ENCODE data around the gene TMEM132D. TPM values are rescaled to one million over a fixed set of nuclear protein-coding genes. Genes with fewer than 3 reads are reported as not detected.

The TMEM132D gene
- total RNA-seq, 1 experiment from 2014 or later = 1.4 TPM

DNA sequence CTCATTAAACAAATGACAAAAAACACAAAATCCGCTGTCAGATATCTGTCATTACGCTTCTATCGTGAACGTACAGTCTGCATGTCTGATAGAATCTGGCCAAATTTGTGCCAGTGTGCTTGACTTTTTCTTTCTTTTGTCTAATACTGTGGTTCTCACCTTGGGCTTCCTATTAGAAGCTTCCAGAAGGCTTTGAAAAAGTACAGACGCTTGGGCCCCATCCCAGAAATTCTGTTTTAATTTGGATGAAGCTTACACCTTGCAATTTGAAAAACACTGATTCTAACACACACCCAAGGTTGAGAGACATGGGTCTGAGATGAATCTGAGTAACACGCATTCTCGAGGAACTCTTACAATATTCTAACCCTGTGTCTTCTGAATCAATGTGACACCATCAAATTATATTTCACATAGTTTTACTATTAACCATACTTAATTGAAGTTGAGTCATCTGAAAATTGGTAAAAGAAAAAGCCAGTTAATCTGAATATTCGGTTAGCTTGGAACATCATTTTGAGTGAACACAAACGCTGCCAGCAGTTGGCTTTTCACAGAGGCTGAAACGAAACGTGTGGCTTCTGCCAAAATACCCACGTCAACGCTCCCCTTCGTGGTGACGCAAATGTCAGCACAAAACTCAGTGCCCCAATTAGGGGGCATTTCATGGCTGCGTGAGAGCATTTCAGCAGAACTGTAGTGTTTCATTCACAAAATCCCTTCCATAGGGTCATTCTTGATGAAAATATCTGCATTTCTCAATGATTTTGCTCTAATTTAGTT, 420.5 kb downstream of the TMEM132D start (continued):
- TF ChIP-seq, protein P1, sequence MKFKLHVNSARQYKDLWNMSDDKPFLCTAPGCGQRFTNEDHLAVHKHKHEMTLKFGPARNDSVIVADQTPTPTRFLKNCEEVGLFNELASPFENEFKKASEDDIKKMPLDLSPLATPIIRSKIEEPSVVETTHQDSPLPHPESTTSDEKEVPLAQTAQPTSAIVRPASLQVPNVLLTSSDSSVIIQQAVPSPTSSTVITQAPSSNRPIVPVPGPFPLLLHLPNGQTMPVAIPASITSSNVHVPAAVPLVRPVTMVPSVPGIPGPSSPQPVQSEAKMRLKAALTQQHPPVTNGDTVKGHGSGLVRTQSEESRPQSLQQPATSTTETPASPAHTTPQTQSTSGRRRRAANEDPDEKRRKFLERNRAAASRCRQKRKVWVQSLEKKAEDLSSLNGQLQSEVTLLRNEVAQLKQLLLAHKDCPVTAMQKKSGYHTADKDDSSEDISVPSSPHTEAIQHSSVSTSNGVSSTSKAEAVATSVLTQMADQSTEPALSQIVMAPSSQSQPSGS (CRISPR knock-in tag; IDR thresholded peaks at IDR 0.05; ENCODE audit: borderline replicate concordance, low read depth) = no peak

DNA sequence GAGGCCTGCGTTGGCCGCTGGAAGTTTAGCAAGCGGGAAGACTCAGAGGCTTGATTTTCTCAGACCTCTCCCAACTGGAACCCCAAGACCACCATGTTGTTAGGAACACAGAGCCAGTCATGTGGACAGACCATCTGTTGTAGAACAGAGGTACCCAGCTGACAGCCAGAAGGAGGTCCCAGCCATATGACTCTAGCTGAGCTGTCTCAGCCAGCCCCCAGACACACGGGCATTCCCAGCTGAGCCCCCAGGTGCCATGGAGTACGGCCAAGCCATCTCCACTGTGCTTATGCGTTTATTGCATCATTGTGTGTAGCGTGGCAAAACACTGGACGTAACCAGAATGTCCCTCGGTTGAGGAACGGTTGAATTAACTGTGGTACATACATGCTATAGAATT, 421.9 kb downstream of the TMEM132D start:
- Mint-ChIP-seq H3K36me3 (peaks cover 69% of the 10 kb centered on the region), H3K27me3 (ENCODE audit: low read depth) (peaks cover 3% of the 10 kb centered on the region), H3K4me1 (no peaks in the 10 kb centered on the region), H3K9me3 (peaks cover 58% of the 10 kb centered on the region), H3K27ac (no peak overlapping the region), H3K4me3 (no peak overlapping the region)
- no peak for ATAC-seq
- ChIA-PET POLR2A (no interaction called here), CTCF (no interaction called here)
- TF ChIP-seq FOXP1 (CRISPR knock-in tag; IDR thresholded peaks at IDR 0.05; ENCODE audit: borderline replicate concordance) (no peak), ZNF396 (CRISPR knock-in tag; IDR thresholded peaks at IDR 0.05; ENCODE audit: borderline replicate concordance) (no peak), ZNF263 (CRISPR knock-in tag; IDR thresholded peaks at IDR 0.05; ENCODE audit: low read depth) (no peak), SOX15 (CRISPR knock-in tag; IDR thresholded peaks at IDR 0.05) (no peak), TEAD4 (CRISPR knock-in tag; IDR thresholded peaks at IDR 0.05) (no peak), ZNF121 (CRISPR knock-in tag; IDR thresholded peaks at IDR 0.05) (no peak), FOXP4 (CRISPR knock-in tag; IDR thresholded peaks at IDR 0.05) (no peak), MAX (CRISPR knock-in tag; IDR thresholded peaks at IDR 0.05) (no peak), ATF1 (CRISPR knock-in tag; IDR thresholded peaks at IDR 0.05) (no peak), RELA (CRISPR knock-in tag; IDR thresholded peaks at IDR 0.05; ENCODE audit: borderline replicate concordance) (no peak), GTF2I (CRISPR knock-in tag; conservative IDR thresholded peaks at IDR 0.05) (no peak)
- no peak for DNase-seq (ENCODE audit: low spot score)

- H3K36me3 Mint-ChIP-seq = peaks cover 74% of the 10 kb centered on the region
- H3K27ac Mint-ChIP-seq = no peak overlapping the region
- H3K4me1 Mint-ChIP-seq = no peaks in the 10 kb centered on the region
- peaks cover 15% of the 10 kb centered on the region for H3K27me3 Mint-ChIP-seq (ENCODE audit: low read depth)
- DNase-seq (ENCODE audit: low spot score) (no peak), ATAC-seq (no peak)
- peaks cover 82% of the 10 kb centered on the region for H3K9me3 Mint-ChIP-seq
- ChIA-PET POLR2A (no interaction called here), CTCF (no interaction called here)
- no peak overlapping the region for H3K4me3 Mint-ChIP-seq
- TF ChIP-seq NFYB (CRISPR knock-in tag; conservative IDR thresholded peaks at IDR 0.05; ENCODE audit: low read depth) (no peak), PRRX2 (CRISPR knock-in tag; IDR thresholded peaks at IDR 0.05) (no peak), HMGXB4 (CRISPR knock-in tag; IDR thresholded peaks at IDR 0.05) (no peak), CTCF (IDR thresholded peaks at IDR 0.05) (no peak), JUN (CRISPR knock-in tag; IDR thresholded peaks at IDR 0.05) (no peak), KAT7 (CRISPR knock-in tag; IDR thresholded peaks at IDR 0.05; ENCODE audit: borderline replicate concordance) (no peak)
- TF ChIP-seq, protein P2, sequence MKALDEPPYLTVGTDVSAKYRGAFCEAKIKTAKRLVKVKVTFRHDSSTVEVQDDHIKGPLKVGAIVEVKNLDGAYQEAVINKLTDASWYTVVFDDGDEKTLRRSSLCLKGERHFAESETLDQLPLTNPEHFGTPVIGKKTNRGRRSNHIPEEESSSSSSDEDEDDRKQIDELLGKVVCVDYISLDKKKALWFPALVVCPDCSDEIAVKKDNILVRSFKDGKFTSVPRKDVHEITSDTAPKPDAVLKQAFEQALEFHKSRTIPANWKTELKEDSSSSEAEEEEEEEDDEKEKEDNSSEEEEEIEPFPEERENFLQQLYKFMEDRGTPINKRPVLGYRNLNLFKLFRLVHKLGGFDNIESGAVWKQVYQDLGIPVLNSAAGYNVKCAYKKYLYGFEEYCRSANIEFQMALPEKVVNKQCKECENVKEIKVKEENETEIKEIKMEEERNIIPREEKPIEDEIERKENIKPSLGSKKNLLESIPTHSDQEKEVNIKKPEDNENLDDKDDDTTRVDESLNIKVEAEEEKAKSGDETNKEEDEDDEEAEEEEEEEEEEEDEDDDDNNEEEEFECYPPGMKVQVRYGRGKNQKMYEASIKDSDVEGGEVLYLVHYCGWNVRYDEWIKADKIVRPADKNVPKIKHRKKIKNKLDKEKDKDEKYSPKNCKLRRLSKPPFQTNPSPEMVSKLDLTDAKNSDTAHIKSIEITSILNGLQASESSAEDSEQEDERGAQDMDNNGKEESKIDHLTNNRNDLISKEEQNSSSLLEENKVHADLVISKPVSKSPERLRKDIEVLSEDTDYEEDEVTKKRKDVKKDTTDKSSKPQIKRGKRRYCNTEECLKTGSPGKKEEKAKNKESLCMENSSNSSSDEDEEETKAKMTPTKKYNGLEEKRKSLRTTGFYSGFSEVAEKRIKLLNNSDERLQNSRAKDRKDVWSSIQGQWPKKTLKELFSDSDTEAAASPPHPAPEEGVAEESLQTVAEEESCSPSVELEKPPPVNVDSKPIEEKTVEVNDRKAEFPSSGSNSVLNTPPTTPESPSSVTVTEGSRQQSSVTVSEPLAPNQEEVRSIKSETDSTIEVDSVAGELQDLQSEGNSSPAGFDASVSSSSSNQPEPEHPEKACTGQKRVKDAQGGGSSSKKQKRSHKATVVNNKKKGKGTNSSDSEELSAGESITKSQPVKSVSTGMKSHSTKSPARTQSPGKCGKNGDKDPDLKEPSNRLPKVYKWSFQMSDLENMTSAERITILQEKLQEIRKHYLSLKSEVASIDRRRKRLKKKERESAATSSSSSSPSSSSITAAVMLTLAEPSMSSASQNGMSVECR (CRISPR knock-in tag; IDR thresholded peaks at IDR 0.05; ENCODE audit: borderline replicate concordance) = no peak
These were observed 433.6 kb downstream of the TMEM132D start for GRCh38 chr12:129470196-129470595.

Measured in WTC11 (cell line).